Stimulated activated memory B cell treated with anti-CD40 and anti-IgM and Interleukin-4, amounts not matched to agents 10 μg/mL and 1 μg/mL and 100 μg/mL, for 72 hours (primary cell): ENCODE results near the gene PSAPL1.

Source experiments
- ATAC-seq: fragments of 150-1000 bp; cut with Tn5 transposase; 2 replicates; pipeline ENCODE4 v1.10.0; 2021
- H3K27ac Mint-ChIP-seq: one replicate; pipeline ENCODE4 v1.8.0; 2022; ENCODE audit warnings: mild to moderate bottlenecking, mixed read lengths
- H3K27me3 Mint-ChIP-seq: one replicate; pipeline ENCODE4 v1.8.0; 2022; ENCODE audit warnings: mixed read lengths
- H3K36me3 Mint-ChIP-seq: one replicate; pipeline ENCODE4 v1.8.0; 2022; ENCODE audit warnings: mixed read lengths
- H3K4me1 Mint-ChIP-seq: one replicate; pipeline ENCODE4 v1.8.0; 2022; ENCODE audit warnings: mixed read lengths
- H3K4me3 Mint-ChIP-seq: one replicate; pipeline ENCODE4 v1.8.0; 2022; ENCODE audit warnings: mild to moderate bottlenecking, moderate library complexity, mixed read lengths
- H3K9me3 Mint-ChIP-seq: one replicate; pipeline ENCODE4 v1.8.0; 2022; ENCODE audit warnings: mixed read lengths

The PSAPL1 gene

GRCh38 chr4:7429601-7430078, 5.1 kb downstream of the PSAPL1 start:
- H3K4me1 Mint-ChIP-seq, result no peaks in the 10 kb centered on the region
- ATAC-seq, result no peak
- no peak overlapping the region for H3K27ac Mint-ChIP-seq
- H3K27me3 Mint-ChIP-seq, result no peaks in the 10 kb centered on the region
- H3K9me3 Mint-ChIP-seq, result no peaks in the 10 kb centered on the region
- H3K4me3 Mint-ChIP-seq, result no peak overlapping the region
- H3K36me3 Mint-ChIP-seq, result no peaks in the 10 kb centered on the region

GRCh38 chr4:7429069-7429416, 5.7 kb downstream of the PSAPL1 start:
- H3K4me3 Mint-ChIP-seq, result no peak overlapping the region
- H3K36me3 Mint-ChIP-seq, result no peaks in the 10 kb centered on the region
- no peaks in the 10 kb centered on the region for H3K27me3 Mint-ChIP-seq
- no peak overlapping the region for H3K27ac Mint-ChIP-seq
- no peak for ATAC-seq
- H3K9me3 Mint-ChIP-seq, result no peaks in the 10 kb centered on the region
- H3K4me1 Mint-ChIP-seq, result no peaks in the 10 kb centered on the region

GRCh38 chr4:7428261-7429068, 6.3 kb downstream of the PSAPL1 start:
- no peak overlapping the region for H3K4me3 Mint-ChIP-seq
- no peaks in the 10 kb centered on the region for H3K9me3 Mint-ChIP-seq
- H3K36me3 Mint-ChIP-seq, result no peaks in the 10 kb centered on the region
- no peak overlapping the region for H3K27ac Mint-ChIP-seq
- no peaks in the 10 kb centered on the region for H3K4me1 Mint-ChIP-seq
- H3K27me3 Mint-ChIP-seq, result no peaks in the 10 kb centered on the region
- ATAC-seq, result no peak

- no peaks in the 10 kb centered on the region for H3K36me3 Mint-ChIP-seq
- H3K27me3 Mint-ChIP-seq, result no peaks in the 10 kb centered on the region
- ATAC-seq, result no peak
- H3K4me1 Mint-ChIP-seq, result no peaks in the 10 kb centered on the region
- no peak overlapping the region for H3K27ac Mint-ChIP-seq
- H3K9me3 Mint-ChIP-seq, result no peaks in the 10 kb centered on the region
- no peak overlapping the region for H3K4me3 Mint-ChIP-seq
These were observed 6.9 kb downstream of the PSAPL1 start for GRCh38 chr4:7427831-7428260.

- Mint-ChIP-seq H3K4me3 (no peak overlapping the region), H3K4me1 (no peaks in the 10 kb centered on the region), H3K27me3 (no peaks in the 10 kb centered on the region), H3K9me3 (no peaks in the 10 kb centered on the region), H3K36me3 (no peaks in the 10 kb centered on the region), H3K27ac (no peak overlapping the region)
- ATAC-seq, result no peak
These were observed 7.4 kb downstream of the PSAPL1 start for GRCh38 chr4:7427361-7427760.

- no peaks in the 10 kb centered on the region for H3K4me1 Mint-ChIP-seq
- H3K36me3 Mint-ChIP-seq, result no peaks in the 10 kb centered on the region
- no peak overlapping the region for H3K27ac Mint-ChIP-seq
- no peak overlapping the region for H3K4me3 Mint-ChIP-seq
- no peaks in the 10 kb centered on the region for H3K27me3 Mint-ChIP-seq
- no peak for ATAC-seq
- H3K9me3 Mint-ChIP-seq, result no peaks in the 10 kb centered on the region
These were observed 8.1 kb downstream of the PSAPL1 start for GRCh38 chr4:7426525-7427171.

- no peak overlapping the region for H3K27ac Mint-ChIP-seq
- H3K27me3 Mint-ChIP-seq, result no peaks in the 10 kb centered on the region
- no peaks in the 10 kb centered on the region for H3K4me1 Mint-ChIP-seq
- ATAC-seq, result no peak
- H3K36me3 Mint-ChIP-seq, result no peaks in the 10 kb centered on the region
- no peaks in the 10 kb centered on the region for H3K9me3 Mint-ChIP-seq
- no peak overlapping the region for H3K4me3 Mint-ChIP-seq
These were observed 8.9 kb downstream of the PSAPL1 start for GRCh38 chr4:7425591-7426468.

- ATAC-seq, result no peak
- Mint-ChIP-seq H3K4me1 (no peaks in the 10 kb centered on the region), H3K27me3 (no peaks in the 10 kb centered on the region), H3K36me3 (no peaks in the 10 kb centered on the region), H3K27ac (no peak overlapping the region), H3K4me3 (no peak overlapping the region), H3K9me3 (no peaks in the 10 kb centered on the region)
These were observed 9.6 kb downstream of the PSAPL1 start for GRCh38 chr4:7425124-7425523.

GRCh38 chr4:7424553-7425111, 10.1 kb downstream of the PSAPL1 start:
- no peak overlapping the region for H3K4me3 Mint-ChIP-seq

GRCh38 chr4:7423801-7424552, 10.8 kb downstream of the PSAPL1 start:
- H3K9me3 Mint-ChIP-seq, result no peaks in the 10 kb centered on the region
- H3K27me3 Mint-ChIP-seq, result no peaks in the 10 kb centered on the region
- no peak for ATAC-seq
- no peaks in the 10 kb centered on the region for H3K36me3 Mint-ChIP-seq
- no peaks in the 10 kb centered on the region for H3K4me1 Mint-ChIP-seq
- no peak overlapping the region for H3K27ac Mint-ChIP-seq
- H3K4me3 Mint-ChIP-seq, result no peak overlapping the region

More at GRCh38 chr4:7424553-7425111, 10.1 kb downstream of the PSAPL1 start:
- Mint-ChIP-seq H3K9me3 (no peaks in the 10 kb centered on the region), H3K27me3 (no peaks in the 10 kb centered on the region), H3K27ac (no peak overlapping the region), H3K4me1 (no peaks in the 10 kb centered on the region), H3K36me3 (no peaks in the 10 kb centered on the region)
- ATAC-seq, result no peak

GRCh38 chr4:7423391-7423790, 11.3 kb downstream of the PSAPL1 start:
- no peaks in the 10 kb centered on the region for H3K4me1 Mint-ChIP-seq
- peaks cover 3% of the 10 kb centered on the region for H3K9me3 Mint-ChIP-seq
- H3K27me3 Mint-ChIP-seq, result no peaks in the 10 kb centered on the region
- no peak overlapping the region for H3K4me3 Mint-ChIP-seq
- H3K36me3 Mint-ChIP-seq, result no peaks in the 10 kb centered on the region
- no peak overlapping the region for H3K27ac Mint-ChIP-seq
- no peak for ATAC-seq

- no peak overlapping the region for H3K4me3 Mint-ChIP-seq
- H3K36me3 Mint-ChIP-seq, result no peaks in the 10 kb centered on the region
- no peaks in the 10 kb centered on the region for H3K27me3 Mint-ChIP-seq
- H3K4me1 Mint-ChIP-seq, result no peaks in the 10 kb centered on the region
- peaks cover 8% of the 10 kb centered on the region for H3K9me3 Mint-ChIP-seq
- H3K27ac Mint-ChIP-seq, result no peak overlapping the region
- no peak for ATAC-seq
These were observed 11.9 kb downstream of the PSAPL1 start for GRCh38 chr4:7422898-7423180.

GRCh38 chr4:7422151-7422897, 12.4 kb downstream of the PSAPL1 start:
- no peak overlapping the region for H3K27ac Mint-ChIP-seq
- H3K4me1 Mint-ChIP-seq, result no peaks in the 10 kb centered on the region
- peaks cover 8% of the 10 kb centered on the region for H3K9me3 Mint-ChIP-seq
- no peaks in the 10 kb centered on the region for H3K36me3 Mint-ChIP-seq
- H3K4me3 Mint-ChIP-seq, result no peak overlapping the region
- no peak for ATAC-seq
- no peaks in the 10 kb centered on the region for H3K27me3 Mint-ChIP-seq
